NT2/D1 (cell line): ENCODE measurements around the gene MAP3K2.

ENCODE experiments used
- DNase-seq: peaks from one replicate; pipeline ENCODE4 v3.0.0-alpha.2; 2011; ENCODE audit warnings: low read depth, low spot score
- H3K27me3 ChIP-seq: 2 replicates; pipeline ENCODE4 v1.6.0; 2011; ENCODE audit warnings: mild to moderate bottlenecking; ENCODE audit not compliant: insufficient read length, insufficient read depth
- H3K36me3 ChIP-seq: 2 replicates; pipeline ENCODE4 v1.6.1; 2011; ENCODE audit warnings: mild to moderate bottlenecking, low read length, mixed read lengths; ENCODE audit not compliant: insufficient read depth, insufficient read length
- H3K4me1 ChIP-seq: 2 replicates; pipeline ENCODE4 v1.5.1; 2011; ENCODE audit not compliant: insufficient read depth, insufficient read length
- H3K4me3 ChIP-seq: 2 replicates; pipeline ENCODE4 v1.5.1; 2011; ENCODE audit warnings: low read depth; ENCODE audit not compliant: insufficient read length
- H3K9ac ChIP-seq: 2 replicates; pipeline ENCODE4 v1.6.0; 2011; ENCODE audit warnings: low read depth; ENCODE audit not compliant: insufficient read length
- H3K9me3 ChIP-seq: 2 replicates; pipeline ENCODE4 v1.5.1; 2011; ENCODE audit warnings: mild to moderate bottlenecking, low read length; ENCODE audit not compliant: insufficient read depth
- SUZ12 ChIP-seq: IDR thresholded peaks from 2 replicates; pipeline ENCODE4 v1.6.1; 2011; ENCODE audit not compliant: insufficient read length, insufficient read depth; ENCODE audit errors: extremely low read depth
- YY1 ChIP-seq: IDR thresholded peaks from 2 replicates; pipeline ENCODE4 v1.6.1; 2011; ENCODE audit not compliant: insufficient read length, insufficient read depth
- ZNF274 ChIP-seq: IDR thresholded peaks from 2 replicates; pipeline ENCODE4 v1.6.1; 2011; ENCODE audit warnings: mild to moderate bottlenecking, low read depth, low read length

Gene MAP3K2

DNA sequence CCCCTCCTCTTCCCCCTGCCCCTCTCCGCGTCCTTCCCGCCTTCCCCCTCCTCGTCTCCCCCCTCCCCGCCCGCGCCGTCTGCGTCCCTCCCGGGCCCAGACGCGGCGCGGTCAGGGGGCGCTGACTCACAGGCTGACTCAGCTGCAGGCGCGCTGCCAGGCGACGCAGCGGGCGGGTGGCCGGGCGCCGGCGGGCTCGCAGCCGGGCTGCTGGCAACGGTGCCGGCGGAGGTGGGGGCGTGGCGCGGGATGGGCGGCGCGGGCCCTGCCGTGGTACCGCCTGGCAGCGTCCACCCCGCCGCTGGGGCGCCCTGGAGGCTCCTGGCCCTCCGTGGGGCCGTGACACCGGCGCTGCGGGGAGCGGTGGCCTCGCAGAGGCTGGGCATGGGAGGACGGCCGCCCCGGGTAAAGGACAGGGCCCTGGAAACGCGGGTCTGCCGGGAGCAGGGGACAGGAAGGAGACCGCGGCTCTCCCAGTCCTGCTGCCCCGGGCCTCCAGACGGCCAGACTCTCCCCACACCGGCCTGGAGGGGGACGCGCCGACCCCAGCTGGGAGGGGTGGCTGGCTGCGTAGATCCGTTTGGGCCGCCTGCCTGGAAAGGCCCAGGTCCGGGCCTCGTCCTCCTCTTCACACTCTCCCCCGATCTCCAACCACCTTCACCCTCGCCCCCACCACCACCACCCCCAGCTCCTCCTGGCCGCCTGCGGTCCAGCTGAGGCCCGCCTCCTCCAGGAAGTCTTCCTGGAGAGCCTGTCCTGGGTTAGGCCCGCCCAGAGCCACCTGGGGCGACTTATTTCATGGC, 20.4 kb upstream of the MAP3K2 start:
- TF ChIP-seq ZNF274 (no peak), SUZ12 (no peak), YY1 (no peak)
- Histone ChIP-seq H3K9ac (peak overlapping the region; percentile 87), H3K27me3 (no peaks in the 10 kb centered on the region), H3K36me3 (no peaks in the 10 kb centered on the region), H3K4me1 (peaks cover 3% of the 10 kb centered on the region), H3K9me3 (peaks cover 12% of the 10 kb centered on the region), H3K4me3 (peak overlapping the region; percentile 50)
- DNase-seq, result peak; percentile 82

DNA sequence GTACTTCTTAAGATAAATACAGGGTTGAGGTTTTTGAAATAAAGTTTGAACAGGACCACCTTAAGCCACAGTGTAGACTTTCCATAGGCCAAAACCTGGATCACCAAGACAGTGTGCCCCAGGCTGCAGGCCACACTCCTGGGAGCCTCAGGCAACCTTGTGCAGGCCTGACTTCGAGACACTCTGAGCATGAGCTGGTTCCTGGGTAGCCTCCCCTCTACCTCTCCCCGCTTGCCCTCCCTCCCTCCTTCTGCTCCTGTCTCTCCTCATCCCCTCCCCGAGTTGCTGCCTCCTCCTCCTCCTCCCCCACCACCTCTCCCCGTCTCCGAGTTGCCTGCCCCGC, 19.9 kb upstream of the MAP3K2 start:
- no peak for DNase-seq
- H3K27me3 ChIP-seq, result no peaks in the 10 kb centered on the region
- TF ChIP-seq SUZ12 (no peak), YY1 (no peak), ZNF274 (no peak)
- peaks cover 3% of the 10 kb centered on the region for H3K4me1 ChIP-seq
- H3K9ac ChIP-seq, result no peak overlapping the region
- no peaks in the 10 kb centered on the region for H3K36me3 ChIP-seq
- H3K4me3 ChIP-seq, result no peak overlapping the region
- H3K9me3 ChIP-seq, result peaks cover 6% of the 10 kb centered on the region; the same call in 1 of the 2 replicates

GRCh38 chr2:127407091-127407490, 19.3 kb upstream of the MAP3K2 start:
- DNase-seq, result no peak
- no peak for TF ChIP-seq YY1
- no peak for TF ChIP-seq ZNF274
- TF ChIP-seq SUZ12, result no peak
- H3K9me3 ChIP-seq, result 0 out of 2 replicates have a peak, but pooled peaks cover under 1% of the 10 kb centered on the region
- no peaks in the 10 kb centered on the region for H3K36me3 ChIP-seq
- no peak overlapping the region for H3K9ac ChIP-seq
- H3K4me3 ChIP-seq, result no peak overlapping the region
- peaks cover 7% of the 10 kb centered on the region for H3K4me1 ChIP-seq
- no peaks in the 10 kb centered on the region for H3K27me3 ChIP-seq

- TF ChIP-seq ZNF274 (no peak), SUZ12 (no peak), YY1 (no peak)
- H3K9ac ChIP-seq, result no peak overlapping the region
- H3K27me3 ChIP-seq, result no peaks in the 10 kb centered on the region
- H3K9me3 ChIP-seq, result no peaks in the 10 kb centered on the region
- H3K4me1 ChIP-seq, result peaks cover 10% of the 10 kb centered on the region
- no peak overlapping the region for H3K4me3 ChIP-seq
- no peaks in the 10 kb centered on the region for H3K36me3 ChIP-seq
- DNase-seq, result no peak
Observed at GRCh38 chr2:127406454-127406853, 18.7 kb upstream of the MAP3K2 start.

DNA sequence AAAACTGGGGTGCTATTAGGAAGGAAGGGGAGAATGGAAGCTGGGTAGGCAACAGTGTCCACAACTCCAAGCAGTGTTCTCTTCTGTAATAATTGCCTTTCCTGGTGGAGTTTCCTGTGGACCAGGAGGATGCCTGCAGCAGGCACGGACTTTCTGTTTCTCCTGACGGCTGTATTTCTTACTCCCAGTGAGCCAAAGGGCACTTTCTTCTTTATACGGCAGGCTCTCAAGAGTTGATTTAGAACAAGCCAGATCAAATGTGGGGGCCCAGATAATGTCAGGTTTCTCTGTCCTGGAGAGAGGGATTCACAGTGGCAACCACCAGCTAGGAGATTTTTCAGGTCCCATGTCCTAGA, 17.5 kb upstream of the MAP3K2 start:
- H3K36me3 ChIP-seq, result no peaks in the 10 kb centered on the region
- H3K4me1 ChIP-seq, result peaks cover 10% of the 10 kb centered on the region
- H3K27me3 ChIP-seq, result no peaks in the 10 kb centered on the region
- no peak for DNase-seq
- no peaks in the 10 kb centered on the region for H3K9me3 ChIP-seq
- H3K9ac ChIP-seq, result no peak overlapping the region
- H3K4me3 ChIP-seq, result no peak overlapping the region
- TF ChIP-seq SUZ12 (no peak), ZNF274 (no peak), YY1 (no peak)

DNA sequence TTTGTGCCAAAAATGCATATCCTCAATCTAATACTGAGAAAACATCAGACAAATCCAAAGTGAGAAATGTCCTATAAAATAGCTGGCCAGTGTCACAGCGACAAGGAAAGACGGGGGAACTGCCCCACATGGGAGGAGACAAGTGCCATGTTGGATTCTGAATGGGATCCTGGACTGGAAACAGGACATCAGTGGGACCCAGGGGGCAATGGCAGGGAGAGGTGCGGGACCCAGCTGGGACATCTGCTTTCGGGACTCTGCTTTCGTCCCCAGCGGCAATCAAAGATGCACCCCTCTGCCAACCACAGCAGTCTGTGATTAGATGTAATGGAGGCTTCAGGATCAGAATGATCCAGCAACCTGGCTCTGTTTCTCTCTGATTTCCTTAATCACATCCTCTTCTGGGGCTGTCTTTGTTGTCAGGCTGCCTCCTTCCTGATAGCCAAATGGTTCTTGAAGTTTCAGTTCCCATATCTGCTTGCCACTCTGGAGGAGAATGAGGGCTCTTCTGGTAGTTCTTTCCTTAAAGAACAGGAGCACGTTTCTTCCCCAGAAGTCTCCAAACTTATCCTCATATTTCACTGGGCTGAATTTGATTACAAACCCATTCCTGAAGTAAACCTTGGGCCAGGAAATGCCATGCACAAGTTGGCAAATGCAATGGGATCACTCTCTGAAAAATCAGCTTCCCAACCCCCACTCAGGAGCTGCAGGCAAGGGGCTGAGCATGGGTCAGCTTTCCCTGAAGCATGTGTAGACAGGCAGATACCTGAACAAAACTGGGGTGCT, 16.9 kb upstream of the MAP3K2 start:
- no peak overlapping the region for H3K9ac ChIP-seq
- no peak for TF ChIP-seq SUZ12
- TF ChIP-seq ZNF274, result no peak
- TF ChIP-seq YY1, result no peak
- no peaks in the 10 kb centered on the region for H3K9me3 ChIP-seq
- DNase-seq, result no peak
- H3K27me3 ChIP-seq, result no peaks in the 10 kb centered on the region
- H3K4me1 ChIP-seq, result peaks cover 10% of the 10 kb centered on the region
- H3K36me3 ChIP-seq, result no peaks in the 10 kb centered on the region
- H3K4me3 ChIP-seq, result no peak overlapping the region

GRCh38 chr2:127403460-127403859, 15.7 kb upstream of the MAP3K2 start:
- DNase-seq, result no peak
- H3K9ac ChIP-seq, result no peak overlapping the region
- peaks cover 10% of the 10 kb centered on the region for H3K4me1 ChIP-seq
- H3K36me3 ChIP-seq, result no peaks in the 10 kb centered on the region
- no peaks in the 10 kb centered on the region for H3K27me3 ChIP-seq
- H3K4me3 ChIP-seq, result no peak overlapping the region
- H3K9me3 ChIP-seq, result no peaks in the 10 kb centered on the region
- TF ChIP-seq ZNF274 (no peak), YY1 (no peak), SUZ12 (no peak)
